Esophagus (tissue), 2 donors: ENCODE measurements around the gene NDUFB10. TPM values are rescaled to one million over a fixed set of nuclear protein-coding genes. Genes with fewer than 3 reads are reported as not detected.

ENCODE experiments used
- H3K27ac ChIP-seq, 2 donors: one replicate each; pipeline ENCODE4 v1.5.1; 2013; ENCODE audit warnings: low read depth in 2 of 2, mild to moderate bottlenecking in 2 of 2, inconsistent platforms in 1 of 2, low read length in 1 of 2, moderate library complexity in 1 of 2
- H3K27me3 ChIP-seq, 2 donors: one replicate each; pipeline ENCODE4 v1.6.1; 2013; ENCODE audit warnings: low read length in 2 of 2, control low read depth in 1 of 2, mild to moderate bottlenecking in 1 of 2; ENCODE audit not compliant: insufficient read depth in 2 of 2, control insufficient read depth in 1 of 2
- H3K36me3 ChIP-seq, 2 donors: one replicate each; pipeline ENCODE4 v1.6.1; 2013; ENCODE audit warnings: low read length in 1 of 2; ENCODE audit not compliant: control insufficient read depth in 2 of 2, insufficient read depth in 2 of 2
- H3K4me1 ChIP-seq, 2 donors: one replicate each; pipeline ENCODE4 v1.6.1; 2013; ENCODE audit warnings: low read length in 1 of 2; ENCODE audit not compliant: control insufficient read depth in 2 of 2, insufficient read depth in 2 of 2
- H3K4me3 ChIP-seq, 2 donors: one replicate each; pipeline ENCODE4 v1.5.1; 2013; ENCODE audit warnings: low read length in 2 of 2, mild to moderate bottlenecking in 2 of 2, low read depth in 1 of 2, moderate library complexity in 1 of 2
- H3K9me3 ChIP-seq, 2 donors: one replicate each; pipeline ENCODE4 v1.6.1; 2013; ENCODE audit warnings: mild to moderate bottlenecking in 2 of 2, low read depth in 1 of 2, low read length in 1 of 2, moderate library complexity in 1 of 2; ENCODE audit not compliant: control insufficient read depth in 2 of 2, insufficient read depth in 1 of 2
- WGBS, 2 donors: extraction: QIAGEN DNeasy Blood & Tissue Kit; methylation state at CpG; one replicate each; pipeline ENCODE4 v1.1.7; 2013; 5-methylcytosine and 5-hydroxymethylcytosine counted together
- polyA plus RNA-seq, 2 donors: library from polyadenylated mRNA; stranded (reverse); fragments of 200-250 nt; gene quantifications; one replicate each; pipeline ENCODE4 v1.2.3, GENCODE V29; 2013
- donor health status: healthy with polysubstance abuse.
- donor health status: Bipolar disorder and iron deficiency.

The NDUFB10 gene
- polyA plus RNA-seq, 2 donors, result 160 to 207 TPM

DNA sequence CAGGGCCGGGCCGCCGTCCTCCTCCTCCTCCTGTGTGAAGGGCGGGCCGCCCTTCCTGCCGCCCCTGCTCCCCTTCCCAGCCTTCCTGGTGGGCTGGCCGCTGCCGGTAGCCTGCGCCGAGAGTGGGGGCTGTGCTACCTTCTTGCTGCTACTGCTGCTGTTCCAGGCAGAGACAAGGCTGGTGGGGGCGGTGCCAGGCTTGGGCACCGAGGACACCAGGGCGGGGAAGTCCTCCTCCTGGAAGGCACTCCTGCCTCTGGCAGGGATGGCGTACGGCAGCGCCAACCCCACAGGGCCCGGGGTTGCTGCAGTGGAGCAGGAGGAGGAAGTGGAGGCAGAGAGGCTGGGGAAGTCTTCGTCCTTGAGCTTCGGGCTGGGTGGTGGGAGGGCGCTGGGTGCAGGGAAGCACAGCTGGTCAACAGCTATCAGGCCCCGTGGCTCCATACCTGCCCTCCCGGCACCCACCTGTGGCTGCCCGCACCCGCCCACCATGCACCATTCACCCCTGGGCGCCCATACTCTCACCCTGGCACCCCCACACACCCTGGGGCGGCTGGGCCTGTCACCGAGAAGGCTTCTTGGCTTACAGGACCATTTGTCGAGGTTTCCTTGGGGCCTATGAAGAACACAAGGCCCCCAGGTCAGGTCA, 40.7 kb downstream of the NDUFB10 start:
- no peaks in the 10 kb centered on the region for H3K27me3 ChIP-seq
- WGBS, 2 donors, result 85 to 86% methylated on average over 27 to 28 of the region's 28 CpGs
- H3K4me1 ChIP-seq, result peaks cover 5 to 18% of the 10 kb centered on the region in 2 donors
- H3K27ac ChIP-seq, result no peak overlapping the region
- peak overlapping the region in 1 of 2 donors; percentile 13 for H3K4me3 ChIP-seq
- peaks cover 15 to 62% of the 10 kb centered on the region in 2 donors for H3K36me3 ChIP-seq
- no peaks in the 10 kb centered on the region for H3K9me3 ChIP-seq

DNA sequence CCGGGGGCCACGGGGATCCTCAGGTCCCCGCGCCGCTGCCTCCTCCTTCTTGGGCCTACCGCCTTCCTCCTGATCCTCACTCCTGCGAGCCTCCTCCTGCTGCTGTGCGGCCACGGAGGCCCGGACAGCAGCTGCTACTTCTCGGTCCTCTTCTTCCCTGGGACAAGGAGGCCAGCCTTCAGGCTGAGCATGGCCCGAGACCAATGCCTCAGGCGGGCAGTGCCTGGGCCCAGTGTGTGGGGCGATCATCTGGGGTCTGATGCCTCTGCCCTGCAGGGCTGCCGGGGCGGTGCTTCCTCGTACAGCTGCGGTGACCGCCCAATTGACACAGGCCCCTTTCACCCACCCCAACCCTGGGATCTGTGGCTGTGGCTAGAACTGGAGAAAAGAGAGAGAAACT, 41.7 kb downstream of the NDUFB10 start:
- 95 to 96% methylated on average over 19 of the region's 19 CpGs for WGBS, 2 donors

DNA sequence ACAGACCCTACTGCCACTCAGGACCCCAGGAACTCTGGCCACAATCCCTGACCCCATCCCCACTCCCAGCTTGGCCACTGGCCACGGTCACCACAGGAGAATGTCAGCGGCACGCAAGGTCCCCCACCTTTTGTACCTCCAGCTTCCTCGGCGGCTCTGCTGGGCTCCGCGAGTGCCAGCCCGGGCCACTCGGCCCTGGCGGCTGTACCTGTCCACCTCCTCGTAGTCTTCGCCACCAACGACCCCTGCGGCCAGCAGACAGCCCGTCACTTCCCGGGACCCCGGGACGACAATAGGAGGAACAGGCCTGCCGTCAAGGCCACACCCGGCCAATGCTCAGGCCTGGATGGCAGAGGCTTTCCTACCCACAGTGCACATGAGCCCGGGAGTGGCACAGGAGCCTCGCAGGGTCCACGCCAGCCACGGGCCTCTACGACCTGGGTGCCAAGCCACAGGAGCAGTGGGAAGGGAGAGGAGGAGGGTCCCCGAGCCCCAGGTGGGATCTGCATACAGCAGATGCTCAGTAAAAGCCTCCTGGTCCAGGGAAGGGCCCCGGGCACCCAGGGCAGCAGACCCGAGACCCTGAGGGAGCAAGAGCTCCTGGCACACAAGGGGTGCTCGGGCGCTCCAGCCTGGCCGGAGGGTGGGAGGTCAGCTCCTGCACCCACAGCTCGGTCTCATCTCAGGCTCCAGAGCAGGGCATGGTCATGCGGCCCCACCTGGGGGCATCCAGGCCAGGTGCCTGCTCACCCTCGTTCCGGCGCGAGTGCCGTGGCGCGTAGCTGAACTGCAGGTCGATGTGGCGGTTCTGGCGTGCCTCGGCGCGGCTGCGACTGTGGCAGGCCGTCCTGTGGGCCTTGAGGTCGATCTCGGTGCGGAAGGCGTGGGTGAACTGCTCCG, 42.4 kb downstream of the NDUFB10 start:
- Histone ChIP-seq H3K4me3 (no peak overlapping the region), H3K27me3 (no peaks in the 10 kb centered on the region), H3K27ac (no peak overlapping the region), H3K9me3 (no peaks in the 10 kb centered on the region), H3K36me3 (peaks cover 15 to 74% of the 10 kb centered on the region in 2 donors), H3K4me1 (peaks cover 5 to 27% of the 10 kb centered on the region in 2 donors)
- 96 to 97% methylated on average over 52 to 53 of the region's 53 CpGs for WGBS, 2 donors

More for the DNA sequence above, 41.7 kb downstream of the NDUFB10 start:
- H3K36me3 ChIP-seq, result peaks cover 15 to 70% of the 10 kb centered on the region in 2 donors
- H3K27ac ChIP-seq, result no peak overlapping the region
- no peak overlapping the region for H3K4me3 ChIP-seq
- H3K27me3 ChIP-seq, result no peaks in the 10 kb centered on the region
- peaks cover 5 to 25% of the 10 kb centered on the region in 2 donors for H3K4me1 ChIP-seq
- no peaks in the 10 kb centered on the region for H3K9me3 ChIP-seq

DNA sequence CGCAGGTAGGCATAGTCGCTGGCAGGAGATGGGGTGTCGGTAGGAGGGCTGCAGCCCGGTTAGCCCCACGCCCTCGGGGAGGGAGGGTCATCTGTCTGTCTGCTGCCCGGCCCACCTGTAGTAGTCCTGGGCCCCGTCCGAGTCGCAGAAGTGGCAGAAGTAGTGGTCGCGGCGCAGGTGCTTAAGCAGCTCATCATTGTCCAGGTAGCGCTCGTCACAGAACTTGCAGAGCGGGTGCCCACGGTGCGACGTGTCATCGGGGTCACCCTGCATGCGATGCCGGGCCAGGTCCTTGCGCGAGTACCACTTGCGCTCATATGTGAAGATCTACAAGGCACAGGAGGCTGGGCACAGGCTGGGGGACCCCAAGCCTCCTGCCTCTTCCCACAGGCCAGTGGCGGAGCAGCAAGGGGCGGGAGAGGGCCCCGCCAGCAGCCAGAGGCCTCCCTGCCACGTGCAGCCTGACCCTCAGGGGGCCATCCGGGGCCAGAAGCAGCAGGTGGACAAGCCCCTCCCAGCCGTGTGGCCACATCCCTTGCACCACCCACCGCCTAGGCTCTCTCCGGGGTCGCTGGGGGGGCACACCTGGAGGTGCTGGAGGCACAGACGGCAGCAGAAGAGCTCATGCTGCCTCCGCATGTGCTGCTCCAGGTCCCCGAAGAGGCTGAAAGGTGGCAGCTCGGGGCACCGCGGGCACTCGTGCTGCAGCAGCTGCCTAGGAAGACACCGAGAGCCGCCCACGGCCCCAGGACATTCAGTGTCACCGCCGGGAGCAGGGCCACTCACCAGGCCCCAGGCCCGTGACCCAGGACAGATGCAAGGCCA, 43.3 kb downstream of the NDUFB10 start:
- Histone ChIP-seq H3K4me1 (peaks cover 12 to 35% of the 10 kb centered on the region in 2 donors), H3K36me3 (peaks cover 15 to 71% of the 10 kb centered on the region in 2 donors), H3K27me3 (no peaks in the 10 kb centered on the region), H3K9me3 (no peaks in the 10 kb centered on the region), H3K4me3 (no peak overlapping the region), H3K27ac (no peak overlapping the region)
- 92 to 93% methylated on average over 47 of the region's 47 CpGs for WGBS, 2 donors

DNA sequence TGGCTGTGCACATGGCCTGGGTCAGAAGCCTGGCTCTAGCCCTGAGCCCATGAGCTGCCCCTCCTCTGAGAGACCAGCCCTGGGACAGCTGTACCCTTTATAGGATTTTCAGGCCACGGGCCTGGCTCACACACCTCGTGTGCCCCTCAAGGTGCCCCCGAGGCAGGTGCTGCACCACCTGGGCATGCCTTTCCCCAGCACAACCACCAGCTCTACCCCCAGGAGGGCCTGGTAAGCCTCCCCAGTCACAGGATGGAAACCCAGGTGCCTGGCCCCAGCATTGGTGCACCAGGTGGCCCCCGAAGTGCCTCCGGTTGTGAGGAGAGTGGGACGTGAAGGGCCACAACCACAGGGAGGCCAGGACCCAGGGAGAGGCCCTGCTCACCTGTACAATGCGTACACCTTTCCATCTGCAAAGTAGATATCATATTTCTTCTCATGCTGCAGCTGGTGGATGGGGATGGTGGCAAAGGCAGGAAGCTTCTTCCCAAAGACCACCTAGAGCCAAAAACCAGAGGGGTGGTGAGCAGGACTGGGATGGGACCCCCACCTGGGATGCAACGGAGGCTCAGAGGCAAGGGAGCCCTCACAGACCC, 44.0 kb downstream of the NDUFB10 start:
- H3K36me3 ChIP-seq, result peaks cover 15 to 67% of the 10 kb centered on the region in 2 donors
- peaks cover 16 to 42% of the 10 kb centered on the region in 2 donors for H3K4me1 ChIP-seq
- H3K9me3 ChIP-seq, result no peaks in the 10 kb centered on the region
- no peak overlapping the region for H3K27ac ChIP-seq
- no peaks in the 10 kb centered on the region for H3K27me3 ChIP-seq
- WGBS, 2 donors, result 79 to 81% methylated on average over 8 of the region's 8 CpGs
- no peak overlapping the region for H3K4me3 ChIP-seq

DNA sequence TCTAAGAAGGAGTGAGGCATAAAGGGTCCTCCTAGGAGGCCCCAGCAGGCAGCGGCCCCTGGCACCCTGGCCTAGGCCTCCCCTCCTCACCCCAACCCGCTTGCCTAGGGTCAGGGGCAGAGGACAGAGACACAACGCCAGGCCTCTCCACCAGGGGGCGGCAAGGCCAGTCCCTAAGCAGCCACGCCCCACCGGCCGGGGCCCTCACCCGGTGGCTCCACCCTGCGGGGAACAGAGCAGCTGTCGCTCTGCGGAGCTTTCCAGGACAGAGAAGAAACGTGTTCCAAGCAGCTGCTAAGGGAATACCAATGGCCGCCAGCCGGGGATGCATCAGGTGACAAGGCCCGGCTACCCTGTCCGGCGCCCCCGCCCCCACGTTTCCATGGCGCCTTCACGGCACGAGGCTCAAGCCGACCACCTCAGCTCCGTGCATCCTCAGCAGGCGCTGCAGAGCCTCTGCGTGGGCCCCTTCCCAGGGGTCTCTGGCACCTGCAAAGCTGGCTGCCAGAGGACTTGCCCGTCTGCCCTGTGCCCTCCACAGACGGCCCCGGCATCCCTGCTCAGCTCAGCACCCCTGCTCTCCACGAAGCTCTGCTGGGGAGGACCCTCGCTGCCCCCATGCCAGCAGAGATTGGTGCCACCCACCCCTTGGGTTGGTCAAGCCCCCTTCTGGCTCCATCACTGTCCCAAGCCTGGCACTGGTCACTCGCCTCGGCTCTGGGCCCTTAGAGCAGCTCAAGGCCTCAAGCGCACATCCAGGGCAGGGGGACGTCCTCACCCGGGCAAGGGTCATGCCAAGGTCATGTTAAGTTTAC, 44.7 kb downstream of the NDUFB10 start:
- Histone ChIP-seq H3K27ac (peak overlapping the region in 1 of 2 donors; percentile 16), H3K36me3 (peaks cover 15 to 61% of the 10 kb centered on the region in 2 donors), H3K27me3 (no peaks in the 10 kb centered on the region), H3K4me1 (peaks cover 16 to 43% of the 10 kb centered on the region in 2 donors), H3K4me3 (no peak overlapping the region), H3K9me3 (no peaks in the 10 kb centered on the region)
- 32 to 37% methylated on average over 30 to 36 of the region's 36 CpGs for WGBS, 2 donors

DNA sequence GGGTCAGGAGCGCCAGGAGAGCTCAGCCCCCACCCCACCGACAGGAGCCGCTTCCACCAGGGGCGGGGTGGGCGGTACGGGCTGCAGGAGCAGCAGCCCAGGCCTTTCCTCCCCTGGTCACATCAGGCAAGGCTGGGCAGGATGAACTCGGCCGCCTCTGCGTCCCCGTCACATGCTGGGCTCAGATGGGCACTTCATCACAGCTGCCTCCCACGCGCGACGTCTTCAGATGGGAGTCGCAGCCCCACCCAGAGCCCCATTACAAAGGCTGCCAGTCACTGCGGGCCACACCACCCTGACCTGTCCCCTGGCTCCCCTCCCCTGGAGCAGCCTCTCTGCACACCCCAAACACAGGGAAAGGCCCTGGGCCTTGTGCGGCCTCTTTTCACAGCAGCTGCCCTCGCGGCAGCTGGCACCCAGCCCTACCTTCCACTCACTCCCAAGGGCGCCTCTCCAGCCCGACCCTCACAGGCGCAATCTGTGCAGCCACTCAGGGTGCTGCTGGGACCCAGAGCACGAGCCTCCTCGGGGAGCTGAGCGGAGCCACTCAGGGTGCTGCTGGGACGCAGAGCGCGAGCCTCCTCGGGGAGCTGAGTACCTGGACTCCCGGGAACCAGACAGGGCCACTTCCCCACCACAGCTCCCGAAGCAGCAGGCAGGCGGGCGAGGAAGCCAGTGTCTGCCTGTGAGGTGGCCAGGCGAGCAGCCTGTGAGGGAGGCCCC, 45.6 kb downstream of the NDUFB10 start:
- WGBS, 2 donors, result 74 to 80% methylated on average over 34 of the region's 34 CpGs
- H3K4me3 ChIP-seq, result no peak overlapping the region

DNA sequence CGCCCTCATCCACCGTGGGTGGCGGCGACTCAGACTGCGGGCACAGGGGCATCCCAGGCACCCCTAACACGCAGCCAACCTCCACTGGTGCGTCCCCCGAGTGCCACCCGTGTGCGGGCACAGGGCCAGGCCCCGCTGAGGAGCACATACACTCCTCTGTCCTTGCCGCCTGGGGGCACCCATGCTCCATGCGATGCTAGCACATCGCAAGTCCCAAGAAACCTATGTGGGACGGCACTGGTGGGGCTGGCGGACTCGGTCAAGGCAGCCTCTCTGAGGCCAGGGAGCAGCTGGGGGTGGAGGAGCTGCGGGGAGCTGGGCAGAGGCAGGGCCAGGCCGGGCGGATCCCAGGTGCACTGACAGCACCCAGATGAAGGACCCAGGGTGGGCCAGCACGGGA, 46.3 kb downstream of the NDUFB10 start:
- no peaks in the 10 kb centered on the region for H3K27me3 ChIP-seq
- no peak overlapping the region for H3K4me3 ChIP-seq
- H3K27ac ChIP-seq, result no peak overlapping the region
- H3K9me3 ChIP-seq, result no peaks in the 10 kb centered on the region
- peaks cover 16 to 47% of the 10 kb centered on the region in 2 donors for H3K4me1 ChIP-seq
- peaks cover 7 to 46% of the 10 kb centered on the region in 2 donors for H3K36me3 ChIP-seq
- 70 to 75% methylated on average over 21 of the region's 21 CpGs for WGBS, 2 donors

More for the DNA sequence above, 45.6 kb downstream of the NDUFB10 start:
- H3K27me3 ChIP-seq, result no peaks in the 10 kb centered on the region
- no peak overlapping the region for H3K27ac ChIP-seq
- peaks cover 16 to 41% of the 10 kb centered on the region in 2 donors for H3K4me1 ChIP-seq
- no peaks in the 10 kb centered on the region for H3K9me3 ChIP-seq
- H3K36me3 ChIP-seq, result peaks cover 12 to 52% of the 10 kb centered on the region in 2 donors
